Panc1 (cell line): ENCODE data around the gene TMEM130.

Source experiments
- POLR2AphosphoS5 ChIP-seq: IDR thresholded peaks from 2 replicates; pipeline ENCODE4 v1.6.1; 2012; ENCODE audit warnings: mild to moderate bottlenecking, low read depth, low read length, moderate library complexity
- SIN3A ChIP-seq: IDR thresholded peaks from 2 replicates; pipeline ENCODE4 v1.6.1; 2012; ENCODE audit warnings: low read depth, mild to moderate bottlenecking, low read length, moderate library complexity, borderline replicate concordance; ENCODE audit not compliant: insufficient read depth
- TF ChIP-seq, protein P1 (sequence below): fragments of 450-650 bp; IDR thresholded peaks from 2 replicates; pipeline ENCODE4 v1.5.1; 2017; ENCODE audit warnings: mild to moderate bottlenecking
- TF ChIP-seq, protein P2 (sequence below), 2 experiments: IDR thresholded peaks; 2 replicates each; pipeline ENCODE4 v1.6.1; 2011 to 2012; ENCODE audit warnings: low read depth in 2 of 2, control low read depth in 1 of 2, low read length in 1 of 2, mild to moderate bottlenecking in 1 of 2, moderate library complexity in 1 of 2; ENCODE audit not compliant: insufficient read depth in 1 of 2

DNA sequence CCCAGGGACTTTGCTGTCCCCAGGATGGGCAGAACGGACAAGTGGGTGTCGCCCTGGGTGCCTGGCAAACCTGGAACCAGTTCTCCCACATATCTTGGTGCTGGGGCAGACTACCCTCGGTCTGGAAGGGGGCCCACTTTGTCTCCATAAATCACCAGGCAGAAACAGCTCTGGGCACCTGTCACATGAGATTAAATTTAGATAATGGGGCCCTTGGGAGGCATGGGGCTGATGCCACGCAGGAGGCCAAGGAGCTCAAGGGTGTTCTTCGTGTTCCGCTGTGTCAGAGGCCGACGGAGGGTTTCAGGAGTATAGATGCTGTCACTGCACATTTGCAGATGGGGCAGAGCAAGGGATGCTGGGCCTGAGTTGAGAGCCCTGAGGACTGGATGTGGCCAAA, 72.7 kb downstream of the TMEM130 start:
- TF ChIP-seq, protein P1, sequence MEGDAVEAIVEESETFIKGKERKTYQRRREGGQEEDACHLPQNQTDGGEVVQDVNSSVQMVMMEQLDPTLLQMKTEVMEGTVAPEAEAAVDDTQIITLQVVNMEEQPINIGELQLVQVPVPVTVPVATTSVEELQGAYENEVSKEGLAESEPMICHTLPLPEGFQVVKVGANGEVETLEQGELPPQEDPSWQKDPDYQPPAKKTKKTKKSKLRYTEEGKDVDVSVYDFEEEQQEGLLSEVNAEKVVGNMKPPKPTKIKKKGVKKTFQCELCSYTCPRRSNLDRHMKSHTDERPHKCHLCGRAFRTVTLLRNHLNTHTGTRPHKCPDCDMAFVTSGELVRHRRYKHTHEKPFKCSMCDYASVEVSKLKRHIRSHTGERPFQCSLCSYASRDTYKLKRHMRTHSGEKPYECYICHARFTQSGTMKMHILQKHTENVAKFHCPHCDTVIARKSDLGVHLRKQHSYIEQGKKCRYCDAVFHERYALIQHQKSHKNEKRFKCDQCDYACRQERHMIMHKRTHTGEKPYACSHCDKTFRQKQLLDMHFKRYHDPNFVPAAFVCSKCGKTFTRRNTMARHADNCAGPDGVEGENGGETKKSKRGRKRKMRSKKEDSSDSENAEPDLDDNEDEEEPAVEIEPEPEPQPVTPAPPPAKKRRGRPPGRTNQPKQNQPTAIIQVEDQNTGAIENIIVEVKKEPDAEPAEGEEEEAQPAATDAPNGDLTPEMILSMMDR, result no peak
- TF ChIP-seq, protein P2, sequence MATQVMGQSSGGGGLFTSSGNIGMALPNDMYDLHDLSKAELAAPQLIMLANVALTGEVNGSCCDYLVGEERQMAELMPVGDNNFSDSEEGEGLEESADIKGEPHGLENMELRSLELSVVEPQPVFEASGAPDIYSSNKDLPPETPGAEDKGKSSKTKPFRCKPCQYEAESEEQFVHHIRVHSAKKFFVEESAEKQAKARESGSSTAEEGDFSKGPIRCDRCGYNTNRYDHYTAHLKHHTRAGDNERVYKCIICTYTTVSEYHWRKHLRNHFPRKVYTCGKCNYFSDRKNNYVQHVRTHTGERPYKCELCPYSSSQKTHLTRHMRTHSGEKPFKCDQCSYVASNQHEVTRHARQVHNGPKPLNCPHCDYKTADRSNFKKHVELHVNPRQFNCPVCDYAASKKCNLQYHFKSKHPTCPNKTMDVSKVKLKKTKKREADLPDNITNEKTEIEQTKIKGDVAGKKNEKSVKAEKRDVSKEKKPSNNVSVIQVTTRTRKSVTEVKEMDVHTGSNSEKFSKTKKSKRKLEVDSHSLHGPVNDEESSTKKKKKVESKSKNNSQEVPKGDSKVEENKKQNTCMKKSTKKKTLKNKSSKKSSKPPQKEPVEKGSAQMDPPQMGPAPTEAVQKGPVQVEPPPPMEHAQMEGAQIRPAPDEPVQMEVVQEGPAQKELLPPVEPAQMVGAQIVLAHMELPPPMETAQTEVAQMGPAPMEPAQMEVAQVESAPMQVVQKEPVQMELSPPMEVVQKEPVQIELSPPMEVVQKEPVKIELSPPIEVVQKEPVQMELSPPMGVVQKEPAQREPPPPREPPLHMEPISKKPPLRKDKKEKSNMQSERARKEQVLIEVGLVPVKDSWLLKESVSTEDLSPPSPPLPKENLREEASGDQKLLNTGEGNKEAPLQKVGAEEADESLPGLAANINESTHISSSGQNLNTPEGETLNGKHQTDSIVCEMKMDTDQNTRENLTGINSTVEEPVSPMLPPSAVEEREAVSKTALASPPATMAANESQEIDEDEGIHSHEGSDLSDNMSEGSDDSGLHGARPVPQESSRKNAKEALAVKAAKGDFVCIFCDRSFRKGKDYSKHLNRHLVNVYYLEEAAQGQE (IDR thresholded peaks at IDR 0.05; ENCODE audit: insufficient read depth in 1 of 2, low read depth in 2 of 2, low read length in 1 of 2), result no peak
- TF ChIP-seq POLR2AphosphoS5 (no peak), SIN3A (no peak)
